Measurements from ENCODE around the gene HECTD1. TPM values are rescaled to one million over a fixed set of nuclear protein-coding genes. Genes with fewer than 3 reads are reported as not detected.
A peak's percentile ranks its signal among the peaks of the same experiment; 100 is the strongest.

The HECTD1 gene
- polyA plus RNA-seq, 2 of the 4 experiments (the other 2 are of a cell fraction) = 60.7 to 149 TPM

DNA sequence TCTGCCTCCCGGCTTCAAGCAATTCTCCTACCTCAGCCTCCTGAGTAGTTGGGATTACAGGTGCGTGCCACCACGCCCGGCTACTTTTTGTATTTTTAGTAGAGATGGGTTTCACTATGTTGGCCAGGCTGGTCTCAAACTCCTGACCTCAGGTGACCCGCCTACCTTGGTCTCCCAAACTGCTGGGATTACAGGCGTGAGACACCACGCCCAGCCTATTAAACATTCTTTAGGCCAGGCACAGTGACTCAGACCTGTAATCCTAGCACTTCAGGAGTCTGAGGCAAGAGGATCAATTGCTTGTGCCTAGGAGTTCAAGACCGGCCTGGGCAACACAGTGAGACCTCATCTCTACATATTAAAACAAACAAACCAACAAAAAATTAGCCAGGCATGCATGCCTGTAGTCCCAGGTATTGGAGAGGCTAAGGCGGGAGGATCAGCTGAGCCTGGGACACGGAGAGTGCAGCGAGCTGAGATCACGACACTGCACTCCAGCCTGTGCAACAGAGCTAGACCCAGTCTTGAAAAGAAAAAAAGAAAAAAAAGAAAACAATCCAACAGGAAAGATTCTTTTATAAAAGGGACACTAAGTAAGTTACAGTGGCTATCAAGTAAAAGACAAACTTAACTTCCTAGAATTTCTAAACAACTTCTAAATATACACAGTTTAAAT, 70.2 kb downstream of the HECTD1 start:
- H3K4me3 ChIP-seq = no peak overlapping the region
- FAIRE-seq (no peak), DNase-seq (ENCODE audit: low read depth in 1 of 2, low spot score in 1 of 2) (peak in 1 of 2 experiments; percentile 56), ATAC-seq (peak in 1 of 2 experiments; percentile 46; a peak in 3 of 6 replicates)
- TF ChIP-seq SREBF2 (IDR thresholded peaks at IDR 0.05) (no peak), SMC3 (IDR thresholded peaks at IDR 0.05) (no peak), RARB (CRISPR knock-in tag; IDR thresholded peaks at IDR 0.05) (no peak), CHD4 (IDR thresholded peaks at IDR 0.05; ENCODE audit: borderline replicate concordance) (no peak)
- ChIA-PET CTCF (no interaction called here), POLR2A (no interaction called here)
- no peak overlapping the region for H3K27ac ChIP-seq
- 89% methylated on average over 12 of the region's 12 CpGs for WGBS (ENCODE audit: missing lambda C conversion rate)
- H3K4me1 ChIP-seq = peaks cover 5% of the 10 kb centered on the region; the same call in 2 of the 3 replicates
- H3K9me3 ChIP-seq = no peaks in the 10 kb centered on the region
- no peak overlapping the region for H3K4me2 ChIP-seq

DNA sequence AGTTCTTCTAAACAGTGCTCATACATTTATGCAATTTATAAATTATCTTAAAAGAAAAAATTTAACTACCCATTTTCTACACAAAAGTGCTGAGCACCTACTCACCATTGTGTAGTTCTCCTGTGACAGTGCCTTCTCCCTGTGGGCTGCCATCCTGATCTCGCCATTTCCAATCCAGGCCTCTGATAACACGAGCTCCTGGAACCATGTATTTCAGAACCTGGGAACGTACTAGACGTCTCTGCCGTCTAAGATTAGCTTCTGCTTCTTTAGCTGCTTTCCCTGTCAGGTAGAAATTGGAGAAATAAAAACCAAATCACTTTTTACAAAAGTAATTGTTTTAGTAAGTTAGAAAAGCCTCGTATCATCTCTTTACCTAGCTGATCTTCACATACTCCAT, 74.5 kb downstream of the HECTD1 start:
- no peak overlapping the region for H3K4me3 ChIP-seq
- WGBS (ENCODE audit: missing lambda C conversion rate) = 91% methylated on average over 6 of the region's 6 CpGs
- ATAC-seq = no peak
- no peak for DNase-seq (ENCODE audit: low read depth in 1 of 2, low spot score in 1 of 2)
- no peak for FAIRE-seq
- no peaks in the 10 kb centered on the region for H3K9me3 ChIP-seq
- H3K27ac ChIP-seq = no peak overlapping the region
- TF ChIP-seq HEYL (CRISPR knock-in tag; IDR thresholded peaks at IDR 0.05) (no peak), HOXA7 (CRISPR knock-in tag; IDR thresholded peaks at IDR 0.05) (no peak), ZC3H11A (IDR thresholded peaks at IDR 0.05) (no peak), CHD4 (IDR thresholded peaks at IDR 0.05; ENCODE audit: borderline replicate concordance) (no peak)
- peaks cover 5% of the 10 kb centered on the region; the same call in 2 of the 3 replicates for H3K4me1 ChIP-seq
- ChIA-PET POLR2A (no interaction called here), CTCF (interaction anchor here (1.4 to 1.9 kb wide), 3 partner anchors 12 to 153 kb away, joined by 3 to 8 read pairs (median 4); no protein-coding TSS in a partner anchor)
- H3K4me2 ChIP-seq = no peak overlapping the region

DNA sequence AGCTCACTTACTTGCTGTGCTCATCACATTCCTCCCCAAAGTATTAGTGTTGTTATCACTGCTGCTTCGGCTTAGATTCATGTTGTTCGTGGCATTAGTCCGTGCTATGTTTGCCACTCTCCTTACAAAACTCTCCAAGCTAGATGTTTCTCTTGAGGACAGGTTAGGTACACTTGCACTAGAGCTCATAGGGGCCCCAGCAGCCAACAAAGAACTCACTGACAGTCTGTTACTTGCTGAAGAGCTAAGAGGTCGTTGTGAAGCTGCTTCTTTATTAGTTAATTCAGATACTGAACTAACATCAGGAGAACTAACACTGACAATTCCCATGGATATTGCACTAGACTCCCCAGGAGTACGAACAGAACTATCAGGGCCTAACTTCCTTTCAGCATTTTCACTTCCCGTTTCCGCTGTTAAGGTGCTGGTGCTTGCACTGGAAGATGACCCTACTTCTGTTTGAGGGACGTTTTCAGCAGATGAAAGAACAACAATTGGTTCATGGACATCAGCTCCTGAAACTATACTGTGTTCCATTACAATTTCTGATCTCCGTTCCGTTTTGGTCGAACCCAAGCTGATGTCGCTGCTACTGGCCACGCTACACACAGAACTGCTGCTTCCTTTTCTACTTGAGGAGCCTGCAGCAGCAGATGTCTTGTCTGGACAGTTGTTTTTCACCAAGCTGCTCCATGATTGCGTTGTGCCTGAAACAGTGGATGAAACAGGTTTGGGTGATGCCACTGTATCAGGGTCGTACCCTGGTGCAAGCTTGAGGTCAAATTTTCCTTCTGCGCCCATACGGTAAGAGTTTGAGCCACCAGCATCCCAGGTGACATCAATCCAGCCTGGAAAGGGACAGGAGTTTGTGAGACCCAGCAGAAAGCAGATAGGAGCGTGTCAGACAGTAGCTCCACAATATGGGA, 78.7 kb downstream of the HECTD1 start:
- DNase-seq (ENCODE audit: low read depth in 1 of 2, low spot score in 1 of 2) = no peak
- no peak overlapping the region for H3K4me3 ChIP-seq
- ChIA-PET CTCF (interaction anchor here (0.6 to 2.2 kb wide), 4 partner anchors 12 to 321 kb away, joined by 3 to 5 read pairs (median 4); no protein-coding TSS in a partner anchor), POLR2A (interaction anchor here (0.6 kb wide), 1 partner anchor 57 kb away, joined by 7 read pairs; no protein-coding TSS in a partner anchor)
- H3K27ac ChIP-seq = no peak overlapping the region
- TF ChIP-seq ESRRA (IDR thresholded peaks at IDR 0.05; ENCODE audit: borderline replicate concordance, low read length) = no peak
- no peak for TF ChIP-seq TP53 (CRISPR knock-in tag; IDR thresholded peaks at IDR 0.05)
- no peak for TF ChIP-seq FOSB (CRISPR knock-in tag; IDR thresholded peaks at IDR 0.05)
- no peak for TF ChIP-seq HOXB5 (CRISPR knock-in tag; IDR thresholded peaks at IDR 0.05)
- TF ChIP-seq MAZ (IDR thresholded peaks at IDR 0.05; ENCODE audit: borderline replicate concordance, low read depth, low read length) = no peak
- TF ChIP-seq JUNB (IDR thresholded peaks at IDR 0.05) = no peak
- TF ChIP-seq TFCP2L1 (CRISPR knock-in tag; IDR thresholded peaks at IDR 0.05) = no peak
- TF ChIP-seq HEYL (CRISPR knock-in tag; IDR thresholded peaks at IDR 0.05) = no peak
- TF ChIP-seq NPAS2 (CRISPR knock-in tag; IDR thresholded peaks at IDR 0.05; ENCODE audit: borderline replicate concordance) = no peak
- TF ChIP-seq ZSCAN20 (CRISPR knock-in tag; IDR thresholded peaks at IDR 0.05) = no peak
- TF ChIP-seq, protein P1, sequence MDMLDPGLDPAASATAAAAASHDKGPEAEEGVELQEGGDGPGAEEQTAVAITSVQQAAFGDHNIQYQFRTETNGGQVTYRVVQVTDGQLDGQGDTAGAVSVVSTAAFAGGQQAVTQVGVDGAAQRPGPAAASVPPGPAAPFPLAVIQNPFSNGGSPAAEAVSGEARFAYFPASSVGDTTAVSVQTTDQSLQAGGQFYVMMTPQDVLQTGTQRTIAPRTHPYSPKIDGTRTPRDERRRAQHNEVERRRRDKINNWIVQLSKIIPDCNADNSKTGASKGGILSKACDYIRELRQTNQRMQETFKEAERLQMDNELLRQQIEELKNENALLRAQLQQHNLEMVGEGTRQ (IDR thresholded peaks at IDR 0.05) = no peak
- TF ChIP-seq CHD4 (IDR thresholded peaks at IDR 0.05; ENCODE audit: borderline replicate concordance) = no peak
- no peak for TF ChIP-seq HOXB13 (CRISPR knock-in tag; IDR thresholded peaks at IDR 0.05; ENCODE audit: low read depth)
- TF ChIP-seq POLR2A (IDR thresholded peaks at IDR 0.05; ENCODE audit: low read length) = no peak
- TF ChIP-seq FOXS1 (CRISPR knock-in tag; IDR thresholded peaks at IDR 0.05) = no peak
- no peak for TF ChIP-seq CBX8 (IDR thresholded peaks at IDR 0.05)
- 90% methylated on average over 18 of the region's 18 CpGs for WGBS (ENCODE audit: missing lambda C conversion rate)
- no peak; a peak in 1 of 6 replicates for ATAC-seq
- H3K4me1 ChIP-seq = no peaks in the 10 kb centered on the region
- FAIRE-seq = peak; percentile 13
- no peak overlapping the region for H3K4me2 ChIP-seq
- no peaks in the 10 kb centered on the region for H3K9me3 ChIP-seq
